AG20443 (cell line): ENCODE results near the gene TINCR.
"Not testable (repeated sequence)": the region's sequence is repeated elsewhere in the genome, so short reads cannot be mapped to it uniquely, and the experiment has no call there.

Source experiments
- DNase-seq: peaks from one replicate; pipeline ENCODE4 v3.0.0; 2012; ENCODE audit warnings: low spot score, mixed read lengths

The TINCR gene

GRCh38 chr19:5558101-5558621 lies 9.6 kb downstream of the TINCR start:
- no peak for DNase-seq

GRCh38 chr19:5557691-5558090 lies 10.1 kb downstream of the TINCR start:
- no peak for DNase-seq

GRCh38 chr19:5554828-5555227 lies 12.9 kb downstream of the TINCR start:
- DNase-seq, result no peak

- no peak for DNase-seq
These were observed 13.9 kb downstream of the TINCR start for GRCh38 chr19:5553892-5554291.

- DNase-seq, result peak; percentile 76
These were observed 19.9 kb downstream of the TINCR start for GRCh38 chr19:5547881-5548280.

GRCh38 chr19:5545984-5546383 lies 21.8 kb downstream of the TINCR start:
- DNase-seq, result no peak

GRCh38 chr19:5545051-5545450 lies 22.7 kb downstream of the TINCR start:
- DNase-seq, result no peak

GRCh38 chr19:5542665-5543064 lies 25.1 kb downstream of the TINCR start:
- DNase-seq, result no peak

GRCh38 chr19:5541456-5541855 lies 26.3 kb downstream of the TINCR start:
- DNase-seq, result no peak

GRCh38 chr19:5540208-5540607 lies 27.5 kb downstream of the TINCR start:
- DNase-seq, result no peak

- DNase-seq, result no peak
These were observed 29.9 kb downstream of the TINCR start for GRCh38 chr19:5537870-5538269.

GRCh38 chr19:5536982-5537579 lies 30.7 kb downstream of the TINCR start:
- DNase-seq, result not testable (repeated sequence)

- DNase-seq, result peak; percentile 77
These were observed 31.3 kb downstream of the TINCR start for GRCh38 chr19:5536337-5536894.

GRCh38 chr19:5534787-5535586 lies 32.8 kb downstream of the TINCR start:
- no peak for DNase-seq

GRCh38 chr19:5533257-5533656 lies 34.5 kb downstream of the TINCR start:
- no peak for DNase-seq

GRCh38 chr19:5530701-5531100 lies 37.1 kb downstream of the TINCR start:
- no peak for DNase-seq

GRCh38 chr19:5526691-5527090 lies 41.1 kb downstream of the TINCR start:
- DNase-seq, result no peak

GRCh38 chr19:5524081-5524480 lies 43.7 kb downstream of the TINCR start:
- no peak for DNase-seq

- no peak for DNase-seq
These were observed 45.6 kb downstream of the TINCR start for GRCh38 chr19:5522106-5522505.

GRCh38 chr19:5520501-5520900 lies 47.3 kb downstream of the TINCR start:
- no peak for DNase-seq

GRCh38 chr19:5519076-5519475 lies 48.7 kb downstream of the TINCR start:
- no peak for DNase-seq

- DNase-seq, result no peak
These were observed 52.0 kb downstream of the TINCR start for GRCh38 chr19:5515737-5516136.

GRCh38 chr19:5514001-5514400 lies 53.8 kb downstream of the TINCR start:
- DNase-seq, result no peak
